IMR-90 (cell line): ENCODE measurements around the gene NUBP2. TPM values are rescaled to one million over a fixed set of nuclear protein-coding genes. Genes with fewer than 3 reads are reported as not detected.

Experiments used
- ATAC-seq: fragments of 200-7000 bp; cut with Tn5 transposase; 2 replicates; pipeline ENCODE4 v1.9.1; 2020; ENCODE audit warnings: low read depth, mild to moderate bottlenecking, moderate library complexity
- BruUV-seq: library from RNA; stranded (reverse); fragments of 400-500 nt; replicated peaks from 2 replicates; lab custom pipeline; 2021; lab: Mats Ljungman, UMichigan
- CTCF ChIA-PET: fragments of 300-600 bp; formaldehyde crosslinking; extraction: SDS; loops from one replicate; lab custom pipeline; 2021; ENCODE audit warnings: antibody characterized with exemption; lab: Yijun Ruan, JAX
- POLR2A ChIA-PET: fragments of 300-600 bp; sonication (Branson Sonifier 250); formaldehyde crosslinking; loops from one replicate; lab custom pipeline; 2022; ENCODE audit warnings: antibody characterized with exemption; ENCODE audit not compliant: unreplicated experiment; lab: Charles Lee
- DNase-seq: peaks from one replicate; pipeline ENCODE4 v3.0.0; 2013
- H2AFZ ChIP-seq: replicated peaks from 2 replicates; pipeline ENCODE3; 2013; ENCODE audit warnings: low read length, mild to moderate bottlenecking; ENCODE audit not compliant: poor library complexity
- H2AK5ac ChIP-seq: 2 replicates; pipeline ENCODE4 v1.6.1; 2013; ENCODE audit warnings: low read depth, low read length, inconsistent platforms
- H2AK9ac ChIP-seq: replicated peaks from 2 replicates; pipeline ENCODE3; 2013; ENCODE audit warnings: mild to moderate bottlenecking, low read depth, low read length, moderate library complexity; ENCODE audit not compliant: poor library complexity
- H2BK120ac ChIP-seq: 2 replicates; pipeline ENCODE4 v1.6.1; 2013; ENCODE audit warnings: low read depth, low read length, inconsistent platforms
- H2BK15ac ChIP-seq: 3 replicates; pipeline ENCODE4 v1.6.1; 2013; ENCODE audit warnings: low read depth, low read length, inconsistent platforms
- H2BK20ac ChIP-seq: 2 replicates; pipeline ENCODE4 v1.6.1; 2013; ENCODE audit warnings: low read depth, mild to moderate bottlenecking, inconsistent platforms, low read length, moderate library complexity
- H2BK5ac ChIP-seq: 2 replicates; pipeline ENCODE4 v1.6.1; 2013; ENCODE audit warnings: mild to moderate bottlenecking, low read depth, low read length, inconsistent platforms; ENCODE audit not compliant: poor library complexity, severe bottlenecking
- H3K14ac ChIP-seq: replicated peaks from 2 replicates; pipeline ENCODE4 v1.6.1; 2013; ENCODE audit warnings: low read depth, low read length, inconsistent platforms
- H3K18ac ChIP-seq: 2 replicates; pipeline ENCODE4 v1.6.1; 2013; ENCODE audit warnings: low read depth, low read length, control low read depth
- H3K23ac ChIP-seq: 2 replicates; pipeline ENCODE4 v1.6.1; 2013; ENCODE audit warnings: low read depth, low read length, inconsistent platforms
- H3K27ac ChIP-seq: 2 replicates; pipeline ENCODE4 v1.5.1; 2013; ENCODE audit warnings: mild to moderate bottlenecking, control low read depth, low read length; ENCODE audit not compliant: insufficient read depth
- H3K27me3 ChIP-seq: 2 replicates; pipeline ENCODE4 v1.6.1; 2013; ENCODE audit warnings: low read length; ENCODE audit not compliant: control insufficient read depth, insufficient read depth
- H3K36me3 ChIP-seq: 2 replicates; pipeline ENCODE4 v1.6.1; 2013; ENCODE audit warnings: low read length, mixed read lengths; ENCODE audit not compliant: control insufficient read depth, insufficient read depth
- H3K4ac ChIP-seq: 2 replicates; pipeline ENCODE4 v1.6.1; 2013; ENCODE audit warnings: low read depth, low read length, inconsistent platforms
- H3K4me1 ChIP-seq: 2 replicates; pipeline ENCODE4 v1.6.1; 2013; ENCODE audit warnings: low read length, mixed read lengths; ENCODE audit not compliant: control insufficient read depth, insufficient read depth
- H3K4me2 ChIP-seq: 2 replicates; pipeline ENCODE4 v1.6.1; 2013; ENCODE audit warnings: low read depth, mild to moderate bottlenecking, control low read depth, low read length, moderate library complexity
- H3K4me3 ChIP-seq: 2 replicates; pipeline ENCODE4 v1.5.1; 2013; ENCODE audit warnings: low read depth, mild to moderate bottlenecking, control low read depth, low read length, moderate library complexity; ENCODE audit not compliant: insufficient read depth
- H3K56ac ChIP-seq: 2 replicates; pipeline ENCODE4 v1.6.1; 2013; ENCODE audit warnings: low read length, inconsistent platforms; ENCODE audit not compliant: insufficient read depth; ENCODE audit errors: extremely low read depth
- H3K79me1 ChIP-seq, 2 experiments: 2 replicates each; pipeline ENCODE4 v1.6.1; 2013; ENCODE audit warnings: low read length in 2 of 2, inconsistent platforms in 1 of 2, low read depth in 1 of 2
- H3K9ac ChIP-seq: 2 replicates; pipeline ENCODE4 v1.6.1; 2013; ENCODE audit warnings: low read depth, low read length, control low read depth
- H3K9me1 ChIP-seq: 2 replicates; pipeline ENCODE4 v1.6.1; 2013; ENCODE audit warnings: low read length, inconsistent platforms; ENCODE audit not compliant: insufficient read depth
- H3K9me3 ChIP-seq: 2 replicates; pipeline ENCODE4 v1.6.1; 2013; ENCODE audit warnings: low read length; ENCODE audit not compliant: control insufficient read depth, insufficient read depth
- H4K20me1 ChIP-seq: 2 replicates; pipeline ENCODE4 v1.6.1; 2013; ENCODE audit warnings: low read length, inconsistent platforms; ENCODE audit not compliant: insufficient read depth
- H4K5ac ChIP-seq: 2 replicates; pipeline ENCODE4 v1.6.1; 2013; ENCODE audit warnings: mild to moderate bottlenecking, low read depth, low read length, control low read depth
- H4K8ac ChIP-seq, 2 experiments: 2 replicates each; pipeline ENCODE4 v1.6.1; 2013; ENCODE audit warnings: low read depth in 2 of 2, low read length in 2 of 2, control low read depth in 1 of 2, inconsistent platforms in 1 of 2
- H4K91ac ChIP-seq: 2 replicates; pipeline ENCODE4 v1.6.1; 2013; ENCODE audit warnings: low read depth, low read length, inconsistent platforms; ENCODE audit not compliant: insufficient read depth
- CEBPB ChIP-seq: IDR thresholded peaks from 2 replicates; pipeline ENCODE4 v1.6.1; 2012; ENCODE audit warnings: low read depth, low read length, improper control_type of control experiment
- CHD1 ChIP-seq: IDR thresholded peaks from 2 replicates; pipeline ENCODE4 v1.6.1; 2012; ENCODE audit warnings: low read depth, low read length, improper control_type of control experiment
- ELK1 ChIP-seq: fragments of 150-350 bp; IDR thresholded peaks from 2 replicates; pipeline ENCODE4 v1.6.1; 2016; ENCODE audit warnings: low read depth, mild to moderate bottlenecking, low read length, moderate library complexity, borderline replicate concordance
- MAZ ChIP-seq: IDR thresholded peaks from 2 replicates; pipeline ENCODE4 v1.6.1; 2012; ENCODE audit warnings: low read depth, mild to moderate bottlenecking, low read length, improper control_type of control experiment, moderate library complexity, borderline replicate concordance
- NFE2L2 ChIP-seq: fragments of 150-350 bp; IDR thresholded peaks from 2 replicates; pipeline ENCODE4 v1.6.1; 2016; ENCODE audit warnings: low read depth, mild to moderate bottlenecking, low read length
- POLR2A ChIP-seq: IDR thresholded peaks from 2 replicates; pipeline ENCODE4 v1.6.1; 2012; ENCODE audit warnings: mild to moderate bottlenecking, low read depth, low read length
- RAD21 ChIP-seq: IDR thresholded peaks from 2 replicates; pipeline ENCODE4 v1.6.1; 2012; ENCODE audit warnings: low read length, improper control_type of control experiment
- RCOR1 ChIP-seq: IDR thresholded peaks from 2 replicates; pipeline ENCODE4 v1.6.1; 2012; ENCODE audit warnings: mild to moderate bottlenecking, low read length, improper control_type of control experiment; ENCODE audit not compliant: insufficient replicate concordance
- RFX5 ChIP-seq: IDR thresholded peaks from 2 replicates; pipeline ENCODE4 v1.8.0; 2012; ENCODE audit warnings: low read depth, mild to moderate bottlenecking, low read length, moderate library complexity
- SMC3 ChIP-seq: fragments of 150-350 bp; IDR thresholded peaks from 2 replicates; pipeline ENCODE4 v1.6.1; 2016; ENCODE audit warnings: low read depth, mild to moderate bottlenecking, antibody characterized with exemption, low read length, moderate library complexity
- WGBS, 2 experiments: methylation state at CpG; one replicate each; pipeline versions ENCODE4 v1.1.5 to v1.1.7; 2013; ENCODE audit warnings: missing lambda C conversion rate in 2 of 2; ENCODE audit not compliant: insufficient read length in 1 of 2; ENCODE audit errors: extremely low coverage in 2 of 2; 5-methylcytosine and 5-hydroxymethylcytosine counted together
- dilution Hi-C: fragments of 300-500 bp; cut with HindIII; formaldehyde crosslinking; loops from one replicate; pipeline ENCODE4 v1.14.3; 2018; ENCODE audit warnings: low sequenced_read_pairs; ENCODE audit not compliant: unreplicated experiment
- in situ Hi-C: fragments of 300-500 bp; cut with MboI; formaldehyde crosslinking; loops from 3 replicates; pipeline ENCODE4 v1.14.3; 2019; ENCODE audit warnings: low sequenced_read_pairs, inconsistent platforms, mixed read lengths
- intact Hi-C: fragments of 100-400 bp; cut with micrococcal nuclease; formaldehyde crosslinking; loops from 2 replicates; pipeline ENCODE4 v1.10.0; 2022
- polyA plus RNA-seq, 3 experiments: library from polyadenylated mRNA; depleted of rRNA; stranded (reverse); fragments of >200 nt; gene quantifications; 2 replicates each; pipeline ENCODE4 v1.2.3, GENCODE V29; 2012; ENCODE audit warnings: low replicate concordance in 1 of 3
- total RNA-seq: library from RNA; depleted of rRNA; stranded (reverse); fragments of >200 nt; gene quantifications from 2 replicates; pipeline ENCODE4 v1.2.3, GENCODE V29; 2012
- TF ChIP-seq, protein P1 (sequence below): conservative IDR thresholded peaks from 2 replicates; pipeline ENCODE4 v1.5.1; 2012; ENCODE audit warnings: mild to moderate bottlenecking, low read depth, low read length, improper control_type of control experiment

The NUBP2 gene
- total and polyA plus RNA-seq, 2 of the 4 experiments (the other 2 are of a cell fraction): 62.6 to 131 TPM

DNA sequence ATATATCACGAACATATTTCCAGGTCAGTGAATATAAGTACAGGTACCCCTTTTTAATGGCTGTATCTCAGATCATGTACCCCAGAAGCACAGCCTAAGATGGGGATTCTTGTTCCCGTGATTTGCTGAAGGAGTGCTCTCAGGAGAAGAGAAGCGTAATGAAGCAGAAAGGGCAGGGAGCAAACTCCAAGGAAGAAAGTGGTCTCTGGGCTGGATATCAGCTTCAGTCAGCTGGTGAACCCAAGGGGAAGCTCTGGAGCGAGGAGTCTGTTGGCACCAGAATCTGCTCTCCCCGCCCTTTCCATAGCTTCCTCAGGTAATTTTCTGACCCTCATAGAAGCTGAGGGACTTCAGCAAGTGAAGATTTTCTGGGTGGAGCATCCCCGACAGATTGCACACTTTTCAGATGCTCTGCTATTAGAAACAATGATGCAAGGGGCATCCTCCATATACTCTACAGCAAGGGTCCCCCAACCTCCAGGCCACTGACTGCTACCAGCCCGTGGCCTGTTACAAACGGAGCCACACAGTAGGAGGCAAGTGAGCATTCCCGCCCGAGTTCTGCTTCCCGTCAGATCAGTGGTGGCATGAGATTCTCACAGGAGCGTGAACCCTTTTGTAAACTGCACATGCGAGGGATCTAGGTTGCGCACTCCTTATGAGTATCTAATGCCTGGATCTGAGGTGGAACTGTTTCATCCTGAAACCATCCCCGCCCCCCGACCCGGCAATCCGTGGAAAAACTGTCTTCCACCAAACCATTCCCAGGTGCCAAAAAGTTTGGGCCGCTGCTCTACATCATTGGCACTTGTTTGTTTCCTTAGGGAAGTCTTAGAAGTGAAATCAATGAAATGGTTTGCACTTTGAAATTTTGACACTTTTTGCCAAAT lies 48.7 kb downstream of the NUBP2 start (continued):
- no peak for TF ChIP-seq MAZ

- CTCF ChIA-PET: no interaction called here
- Histone ChIP-seq H3K4me1 (peaks cover 2% of the 10 kb centered on the region; the same call in 1 of the 2 replicates), H3K4me3 (no peak overlapping the region), H4K91ac (no peak overlapping the region), H3K79me1 (peaks cover 10 to 30% of the 10 kb centered on the region in 2 experiments), H3K4me2 (no peak overlapping the region), H2AFZ (no peak overlapping the region), H3K56ac (no peak overlapping the region), H2BK20ac (no peak overlapping the region), H4K5ac (no peak overlapping the region; the same call in 1 of the 2 replicates), H3K9ac (no peak overlapping the region), H3K14ac (no peak overlapping the region), H2BK5ac (no peak overlapping the region), H2AK5ac (no peak overlapping the region), H2BK15ac (no peak overlapping the region), H3K4ac (no peak overlapping the region), H3K9me1 (peaks cover 11% of the 10 kb centered on the region), H3K27ac (no peak overlapping the region), H2BK120ac (no peak overlapping the region), H3K23ac (no peak overlapping the region), H3K9me3 (no peaks in the 10 kb centered on the region), H2AK9ac (no peak overlapping the region), H3K27me3 (no peaks in the 10 kb centered on the region), H3K36me3 (peaks cover 8% of the 10 kb centered on the region), H4K20me1 (peaks cover 11% of the 10 kb centered on the region; the same call in 1 of the 2 replicates), H4K8ac (no peak overlapping the region), H3K18ac (no peak overlapping the region)
- POLR2A ChIA-PET: no interaction called here
- WGBS, 2 experiments: 48% methylated on average over 5 of the region's 9 CpGs; no CpG with 5 or more reads in 1 of the 2 experiments
- dilution Hi-C loops: no loop called here
- in situ Hi-C loops: no loop called here
- intact Hi-C loops: no loop called here
- ATAC-seq: no peak
- no TSS peak for BruUV-seq
- no peak for DNase-seq
- TF ChIP-seq POLR2A (no peak), CHD1 (no peak), ELK1 (no peak), RFX5 (no peak), NFE2L2 (no peak), RCOR1 (no peak), CEBPB (no peak), SMC3 (no peak), RAD21 (no peak)
- TF ChIP-seq, protein P1, sequence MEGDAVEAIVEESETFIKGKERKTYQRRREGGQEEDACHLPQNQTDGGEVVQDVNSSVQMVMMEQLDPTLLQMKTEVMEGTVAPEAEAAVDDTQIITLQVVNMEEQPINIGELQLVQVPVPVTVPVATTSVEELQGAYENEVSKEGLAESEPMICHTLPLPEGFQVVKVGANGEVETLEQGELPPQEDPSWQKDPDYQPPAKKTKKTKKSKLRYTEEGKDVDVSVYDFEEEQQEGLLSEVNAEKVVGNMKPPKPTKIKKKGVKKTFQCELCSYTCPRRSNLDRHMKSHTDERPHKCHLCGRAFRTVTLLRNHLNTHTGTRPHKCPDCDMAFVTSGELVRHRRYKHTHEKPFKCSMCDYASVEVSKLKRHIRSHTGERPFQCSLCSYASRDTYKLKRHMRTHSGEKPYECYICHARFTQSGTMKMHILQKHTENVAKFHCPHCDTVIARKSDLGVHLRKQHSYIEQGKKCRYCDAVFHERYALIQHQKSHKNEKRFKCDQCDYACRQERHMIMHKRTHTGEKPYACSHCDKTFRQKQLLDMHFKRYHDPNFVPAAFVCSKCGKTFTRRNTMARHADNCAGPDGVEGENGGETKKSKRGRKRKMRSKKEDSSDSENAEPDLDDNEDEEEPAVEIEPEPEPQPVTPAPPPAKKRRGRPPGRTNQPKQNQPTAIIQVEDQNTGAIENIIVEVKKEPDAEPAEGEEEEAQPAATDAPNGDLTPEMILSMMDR: no peak
Measured at GRCh38 chr16:1832838-1833454, 50.2 kb downstream of the NUBP2 start.
